Measurements from ENCODE around the gene MTRR.

GRCh38 chr5:7917130-7918123 is 48.5 kb downstream of the MTRR start:
- no peak for TF ChIP-seq EZH2 (IDR thresholded peaks at IDR 0.05; ENCODE audit: borderline replicate concordance, low read length)
- TF ChIP-seq, protein P1, sequence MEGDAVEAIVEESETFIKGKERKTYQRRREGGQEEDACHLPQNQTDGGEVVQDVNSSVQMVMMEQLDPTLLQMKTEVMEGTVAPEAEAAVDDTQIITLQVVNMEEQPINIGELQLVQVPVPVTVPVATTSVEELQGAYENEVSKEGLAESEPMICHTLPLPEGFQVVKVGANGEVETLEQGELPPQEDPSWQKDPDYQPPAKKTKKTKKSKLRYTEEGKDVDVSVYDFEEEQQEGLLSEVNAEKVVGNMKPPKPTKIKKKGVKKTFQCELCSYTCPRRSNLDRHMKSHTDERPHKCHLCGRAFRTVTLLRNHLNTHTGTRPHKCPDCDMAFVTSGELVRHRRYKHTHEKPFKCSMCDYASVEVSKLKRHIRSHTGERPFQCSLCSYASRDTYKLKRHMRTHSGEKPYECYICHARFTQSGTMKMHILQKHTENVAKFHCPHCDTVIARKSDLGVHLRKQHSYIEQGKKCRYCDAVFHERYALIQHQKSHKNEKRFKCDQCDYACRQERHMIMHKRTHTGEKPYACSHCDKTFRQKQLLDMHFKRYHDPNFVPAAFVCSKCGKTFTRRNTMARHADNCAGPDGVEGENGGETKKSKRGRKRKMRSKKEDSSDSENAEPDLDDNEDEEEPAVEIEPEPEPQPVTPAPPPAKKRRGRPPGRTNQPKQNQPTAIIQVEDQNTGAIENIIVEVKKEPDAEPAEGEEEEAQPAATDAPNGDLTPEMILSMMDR (IDR thresholded peaks at IDR 0.05; ENCODE audit: low read length), result no peak
